GM12878 (cell line): ENCODE measurements around the gene EPN3. TPM values are rescaled to one million over a fixed set of nuclear protein-coding genes. Genes with fewer than 3 reads are reported as not detected.

ENCODE experiments used
- ATAC-seq: fragments of 200-7000 bp; cut with Tn5 transposase; 3 replicates; pipeline ENCODE4 v1.9.1; 2020; ENCODE audit warnings: mild to moderate bottlenecking, moderate library complexity
- BruUV-seq: library from RNA; stranded (reverse); fragments of 400-500 nt; replicated peaks from 2 replicates; lab custom pipeline; 2021; lab: Mats Ljungman, UMichigan
- CTCF ChIA-PET: fragments of 300-600 bp; sonication (Branson Sonifier 250); formaldehyde crosslinking; extraction: SDS; loops from one replicate; lab custom pipeline; 2021; ENCODE audit warnings: inconsistent platforms; lab: Yijun Ruan, JAX
- POLR2A ChIA-PET: fragments of 350-600 bp; formaldehyde crosslinking; extraction: SDS; loops from one replicate; lab custom pipeline; 2021; ENCODE audit warnings: inconsistent platforms; lab: Charles Lee
- RAD21 ChIA-PET: fragments of 300-600 bp; sonication (Branson Sonifier 250); formaldehyde crosslinking; loops from one replicate; lab custom pipeline; 2023; ENCODE audit warnings: antibody characterized with exemption; ENCODE audit not compliant: unreplicated experiment; lab: Charles Lee
- SMC1A ChIA-PET: fragments of 300-600 bp; sonication (Branson Sonifier 250); formaldehyde crosslinking; loops from one replicate; lab custom pipeline; 2023; ENCODE audit not compliant: unreplicated experiment, uncharacterized antibody; lab: Charles Lee
- DNase-seq: peaks from one replicate; pipeline ENCODE4 v3.0.0-alpha.2; 2011; ENCODE audit warnings: low read depth, low spot score
- FAIRE-seq: peaks from 3 replicates; lab custom pipeline; 2011; peaks lifted over from hg19 to GRCh38; lab: Jason Lieb, UNC
- H2AFZ ChIP-seq: 2 replicates; pipeline ENCODE4 v1.6.0; 2011; ENCODE audit warnings: low read depth, low read length, control low read depth; ENCODE audit not compliant: control insufficient read depth
- H3K27ac ChIP-seq: 2 replicates; pipeline ENCODE4 v1.5.1; 2011; ENCODE audit warnings: control low read depth; ENCODE audit not compliant: control insufficient read depth, insufficient read depth
- H3K27me3 ChIP-seq, 2 experiments: replicated peaks in 1 of 2; 2 replicates each; pipeline versions ENCODE4 v1.6.0 to v1.6.1; 2011; ENCODE audit warnings: low read length in 1 of 2; ENCODE audit not compliant: control insufficient read depth in 2 of 2, insufficient read depth in 2 of 2
- H3K36me3 ChIP-seq, 2 experiments: 2 replicates each; pipeline ENCODE4 v1.5.1; 2011; ENCODE audit warnings: low read length in 1 of 2; ENCODE audit not compliant: control insufficient read depth in 2 of 2, insufficient read depth in 2 of 2
- H3K4me1 ChIP-seq: 2 replicates; pipeline ENCODE4 v1.6.1; 2011; ENCODE audit warnings: mild to moderate bottlenecking, low read length, moderate library complexity, mixed read lengths; ENCODE audit not compliant: control insufficient read depth, insufficient read depth
- H3K4me2 ChIP-seq: 2 replicates; pipeline ENCODE4 v1.6.0; 2011; ENCODE audit warnings: control low read depth; ENCODE audit not compliant: control insufficient read depth, insufficient read depth
- H3K4me3 ChIP-seq: fragments of 200-600 bp; sonication (generic); 2 replicates; pipeline ENCODE4 v1.5.1; 2016
- H3K79me2 ChIP-seq: 2 replicates; pipeline ENCODE4 v1.6.0; 2011; ENCODE audit warnings: low read length; ENCODE audit not compliant: control insufficient read depth, insufficient read depth
- H3K9ac ChIP-seq: 2 replicates; pipeline ENCODE4 v1.8.0; 2011; ENCODE audit warnings: low read length, control low read depth, mixed read lengths; ENCODE audit not compliant: control insufficient read depth, insufficient read depth
- H3K9me3 ChIP-seq: replicated peaks from 3 replicates; pipeline ENCODE4 v1.5.1; 2011; ENCODE audit warnings: mild to moderate bottlenecking, low read length; ENCODE audit not compliant: control insufficient read depth, insufficient read depth
- H4K20me1 ChIP-seq: 2 replicates; pipeline ENCODE4 v1.6.0; 2011; ENCODE audit not compliant: control insufficient read depth, insufficient read depth
- ATF3 ChIP-seq: IDR thresholded peaks from 2 replicates; pipeline ENCODE4 v1.6.1; 2011; ENCODE audit warnings: low read depth, mild to moderate bottlenecking, low read length, moderate library complexity, borderline replicate concordance; ENCODE audit errors: extremely low read depth
- FOXM1 ChIP-seq: IDR thresholded peaks from 2 replicates; pipeline ENCODE4 v1.6.1; 2012; ENCODE audit warnings: low read depth, mild to moderate bottlenecking, inconsistent platforms, low read length, moderate library complexity
- RCOR1 ChIP-seq: conservative IDR thresholded peaks from 2 replicates; pipeline ENCODE4 v1.6.1; 2012; ENCODE audit warnings: low read depth, low read length, improper control_type of control experiment
- SMAD1 ChIP-seq: fragments of 450-650 bp; IDR thresholded peaks from 2 replicates; pipeline ENCODE4 v1.6.1; 2018; ENCODE audit warnings: mild to moderate bottlenecking, low read depth; ENCODE audit not compliant: partially characterized antibody
- SPI1 ChIP-seq: IDR thresholded peaks from 2 replicates; pipeline ENCODE4 v1.6.1; 2011; ENCODE audit warnings: low read depth, mild to moderate bottlenecking, low read length, moderate library complexity, borderline replicate concordance; ENCODE audit not compliant: insufficient read depth
- USF2 ChIP-seq: IDR thresholded peaks from 2 replicates; pipeline ENCODE4 v1.6.1; 2011; ENCODE audit warnings: low read depth, low read length, improper control_type of control experiment, borderline replicate concordance
- ZNF207 ChIP-seq: fragments of 450-650 bp; IDR thresholded peaks from 2 replicates; pipeline ENCODE4 v1.6.1; 2014; ENCODE audit warnings: antibody characterized with exemption, mild to moderate bottlenecking, borderline replicate concordance
- ZNF622 ChIP-seq: fragments of 450-650 bp; IDR thresholded peaks from 2 replicates; pipeline ENCODE4 v1.6.1; 2017; ENCODE audit warnings: mild to moderate bottlenecking, inconsistent platforms
- WGBS: methylation state at CpG from one replicate; pipeline ENCODE4 v1.1.6; 2016; ENCODE audit warnings: low lambda C conversion rate; ENCODE audit not compliant: insufficient replicate concordance, insufficient coverage; ENCODE audit errors: missing lambda C conversion rate; 5-methylcytosine and 5-hydroxymethylcytosine counted together
- in situ Hi-C: fragments of 300-500 bp; cut with MboI; formaldehyde crosslinking; loops from 9 replicates; pipeline ENCODE4 v1.14.3; 2018; ENCODE audit warnings: mixed read lengths
- intact Hi-C: fragments of 100-400 bp; cut with micrococcal nuclease; formaldehyde crosslinking; loops from one replicate; pipeline ENCODE4 v1.14.2; 2022; ENCODE audit not compliant: unreplicated experiment
- polyA plus RNA-seq, 11 experiments: library from polyadenylated mRNA; depleted of rRNA in 4 of 11; unstranded in 6 of 11; stranded (reverse) in 5 of 11; fragments of >200 nt; fragmentation: Nextera tagmentation in 4 of 11; fragmentation: Illumina TruSeq in 1 of 11; extraction: Ambion mirVana in 4 of 11; extraction: Trizol in 1 of 11; gene quantifications; 1 replicate in 1 of 11; 2 replicates in 10 of 11; pipeline versions ENCODE4 v1.2.1 to v1.2.3, GENCODE V29; 2011 to 2016; ENCODE audit warnings: inconsistent platforms in 2 of 11, missing spikeins in 2 of 11, low read depth in 1 of 11
- total RNA-seq, 4 experiments: library from RNA; depleted of rRNA in 3 of 4; stranded (reverse); fragments of >200 nt in 3 of 4; fragmentation: Illumina TruSeq in 1 of 4; extraction: Trizol in 1 of 4; gene quantifications; 2 replicates each; pipeline versions ENCODE4 v1.2.1 to v1.2.3, GENCODE V29; 2013 to 2021

EPN3 gene
- total and polyA plus RNA-seq, 10 of the 15 experiments (the other 5 are each of a cell fraction or from before 2014, with no cell fraction given), result 0.04 to 0.07 TPM; not detected in 8

- TF ChIP-seq FOXM1 (no peak), SMAD1 (no peak), USF2 (no peak), ZNF207 (no peak), ZNF622 (no peak)
Measured at GRCh38 chr17:50487213-50488096, 45.1 kb upstream of the EPN3 start (continued).

GRCh38 chr17:50488880-50489279 lies 43.7 kb upstream of the EPN3 start:
- Histone ChIP-seq H3K4me2 (no peak overlapping the region), H3K9me3 (no peaks in the 10 kb centered on the region), H3K27ac (no peak overlapping the region), H3K27me3 (no peaks in the 10 kb centered on the region), H3K4me1 (no peaks in the 10 kb centered on the region), H3K4me3 (no peak overlapping the region), H3K9ac (no peak overlapping the region), H3K36me3 (peaks cover 0 to 6% of the 10 kb centered on the region in 2 experiments; a peak in 2 of 4 replicates), H4K20me1 (no peaks in the 10 kb centered on the region), H3K79me2 (no peaks in the 10 kb centered on the region), H2AFZ (no peak overlapping the region)
- ChIA-PET RAD21 (no interaction called here), CTCF (interaction anchor here (2.4 kb wide), 1 partner anchor 12 kb away, joined by 8 read pairs; no protein-coding TSS in a partner anchor), SMC1A (no interaction called here), POLR2A (no interaction called here)
- intact Hi-C loops, result no loop called here
- no TSS peak for BruUV-seq
- FAIRE-seq, result no peak
- TF ChIP-seq ATF3 (no peak), RCOR1 (no peak), SPI1 (no peak)
- no peak for DNase-seq
- WGBS, result 95% methylated on average over 2 of the region's 2 CpGs
- no peak for ATAC-seq
- in situ Hi-C loops, result loop anchor here (10.0 kb wide), 1 partner anchor 136 kb away; no protein-coding TSS in a partner anchor
